Choroid plexus epithelial cell (primary cell): Measurements from ENCODE around the gene EGLN2.
"Not testable (repeated sequence)": the region's sequence is repeated elsewhere in the genome, so short reads cannot be mapped to it uniquely, and the experiment has no call there.

Experiments
- DNase-seq: peaks from one replicate; pipeline ENCODE4 v3.0.0-alpha.2; 2010; ENCODE audit warnings: low read depth
- H3K4me3 ChIP-seq: 2 replicates; pipeline ENCODE4 v1.5.1; 2011; ENCODE audit warnings: low read depth, mild to moderate bottlenecking, control low read depth, low read length, moderate library complexity
- CTCF ChIP-seq: conservative IDR thresholded peaks from 2 replicates; pipeline ENCODE4 v1.5.1; 2011; ENCODE audit warnings: low read depth, mild to moderate bottlenecking, control low read depth, inconsistent platforms, low read length, moderate library complexity

Gene EGLN2

GRCh38 chr19:40808497-40808896 lies 9.5 kb downstream of the EGLN2 start:
- no peak overlapping the region for H3K4me3 ChIP-seq
- DNase-seq, result no peak
- no peak for TF ChIP-seq CTCF

DNA sequence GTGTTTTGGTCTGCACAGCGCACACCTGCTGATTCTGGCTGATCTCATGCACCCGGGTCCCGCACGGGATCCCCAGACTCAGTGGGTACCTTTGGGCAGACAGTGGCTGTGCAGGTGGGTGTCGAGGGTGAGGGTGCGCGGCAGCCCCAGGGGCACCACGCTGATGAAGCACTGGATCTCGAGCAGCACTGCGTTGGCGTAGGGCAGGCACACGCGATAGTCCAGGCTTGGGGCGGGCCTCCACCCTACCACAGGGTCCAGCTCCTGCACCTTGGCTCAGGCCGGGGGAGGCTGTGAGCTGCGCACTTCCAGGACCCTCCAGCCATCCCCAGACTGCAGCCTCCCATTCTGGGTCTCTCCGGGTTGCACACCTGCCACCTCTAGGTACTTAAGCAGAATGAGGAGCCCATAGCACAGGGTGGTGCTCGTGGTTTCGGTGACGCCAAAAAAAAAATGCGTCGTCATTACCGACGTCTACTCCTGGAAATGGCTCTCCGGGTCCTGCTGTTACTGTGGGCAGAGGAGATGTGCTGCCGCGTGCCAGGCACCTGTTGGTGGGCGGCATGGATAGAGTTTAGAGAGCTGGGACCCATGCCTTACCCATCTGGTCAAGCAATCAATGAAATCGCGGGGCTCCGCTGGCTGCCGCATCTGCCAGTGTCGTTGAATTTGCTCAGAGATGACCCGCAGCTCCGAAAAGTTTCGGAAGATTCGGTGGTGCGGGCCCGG lies 10.5 kb downstream of the EGLN2 start:
- TF ChIP-seq CTCF, result no peak
- DNase-seq, result no peak
- no peak overlapping the region for H3K4me3 ChIP-seq

DNA sequence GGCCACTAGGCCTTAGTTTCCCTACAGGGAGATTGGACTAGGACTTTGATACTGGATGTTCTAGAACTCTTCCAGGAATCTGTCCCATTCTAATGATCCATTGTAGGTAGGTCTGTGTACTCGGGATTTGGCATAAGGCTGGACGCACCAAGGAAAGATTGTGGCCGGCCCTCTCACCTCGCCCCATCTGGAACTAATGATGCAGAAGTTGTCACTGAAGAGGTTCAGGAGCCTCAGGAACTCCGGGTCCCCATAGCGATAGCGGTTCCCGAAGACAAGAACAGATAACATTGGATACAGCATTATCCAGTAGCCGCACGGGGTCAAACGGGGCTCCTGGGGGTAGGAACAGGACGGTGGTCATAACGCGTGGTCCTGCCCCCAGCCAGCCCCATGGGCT lies 11.2 kb downstream of the EGLN2 start:
- TF ChIP-seq CTCF, result no peak
- DNase-seq, result no peak
- H3K4me3 ChIP-seq, result peak overlapping the region; percentile 23

DNA sequence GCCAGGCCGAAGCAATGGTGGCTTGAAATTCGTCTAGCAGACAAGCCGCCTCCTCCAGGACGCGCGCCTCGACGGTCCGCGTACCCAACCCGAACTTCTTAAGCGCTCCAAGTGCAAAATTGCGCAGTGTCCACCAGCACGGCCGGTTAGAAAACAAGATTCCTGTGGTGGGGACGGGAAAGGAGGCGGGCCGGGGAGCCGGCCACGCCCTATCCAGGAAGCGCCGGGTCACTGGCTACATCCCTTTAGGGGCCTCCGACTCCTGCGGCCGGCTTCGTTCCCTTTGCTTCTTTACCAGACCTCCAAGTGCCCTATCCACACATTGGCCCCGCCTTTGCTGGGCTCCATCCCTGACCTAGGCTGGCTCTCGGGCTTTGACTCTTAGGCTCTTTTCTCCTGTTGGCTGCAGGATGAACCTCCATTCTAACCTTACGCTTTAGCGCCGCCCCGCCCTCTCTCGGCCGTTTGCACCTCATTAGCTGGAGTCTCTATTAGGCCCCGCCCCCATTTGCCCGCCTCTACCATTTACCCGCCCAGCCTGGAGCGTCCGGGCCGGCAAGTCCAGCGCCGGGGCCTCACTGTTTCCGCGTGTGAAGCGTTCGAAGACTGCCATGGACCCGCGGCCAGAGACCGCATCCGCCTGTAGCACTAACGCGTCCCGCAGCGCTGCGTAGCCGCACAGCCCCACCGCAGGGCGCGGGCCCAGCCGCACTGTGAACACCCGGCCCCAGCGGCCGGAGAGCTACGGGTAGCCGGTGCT lies 11.8 kb downstream of the EGLN2 start:
- peak overlapping the region; percentile 57 for H3K4me3 ChIP-seq
- DNase-seq, result peak; percentile 86

- H3K4me3 ChIP-seq, result peak overlapping the region; percentile 30
- DNase-seq, result peak; percentile 29
- TF ChIP-seq CTCF, result peak; percentile 42
Measured at GRCh38 chr19:40811478-40812341, 12.7 kb downstream of the EGLN2 start.

DNA sequence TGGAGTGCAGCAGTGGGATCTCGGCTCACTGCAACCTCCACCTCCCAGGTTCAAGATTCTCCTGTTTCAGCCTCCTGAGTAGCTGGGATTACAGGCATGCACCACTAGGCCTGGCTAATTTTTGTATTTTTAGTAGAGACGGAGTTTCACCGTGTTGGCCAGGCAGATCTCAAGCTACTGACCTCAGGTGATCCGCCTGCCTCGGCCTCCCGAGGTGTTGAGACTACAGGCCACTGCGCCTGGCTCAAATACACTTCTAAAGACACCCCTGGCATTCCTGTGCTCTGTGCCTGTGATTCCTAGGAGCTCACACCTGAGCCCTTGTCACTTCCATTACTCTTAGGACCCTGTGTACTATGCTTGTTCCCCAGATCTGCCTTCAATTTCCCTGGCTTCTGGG lies 13.6 kb downstream of the EGLN2 start:
- H3K4me3 ChIP-seq, result not testable (repeated sequence)

DNA sequence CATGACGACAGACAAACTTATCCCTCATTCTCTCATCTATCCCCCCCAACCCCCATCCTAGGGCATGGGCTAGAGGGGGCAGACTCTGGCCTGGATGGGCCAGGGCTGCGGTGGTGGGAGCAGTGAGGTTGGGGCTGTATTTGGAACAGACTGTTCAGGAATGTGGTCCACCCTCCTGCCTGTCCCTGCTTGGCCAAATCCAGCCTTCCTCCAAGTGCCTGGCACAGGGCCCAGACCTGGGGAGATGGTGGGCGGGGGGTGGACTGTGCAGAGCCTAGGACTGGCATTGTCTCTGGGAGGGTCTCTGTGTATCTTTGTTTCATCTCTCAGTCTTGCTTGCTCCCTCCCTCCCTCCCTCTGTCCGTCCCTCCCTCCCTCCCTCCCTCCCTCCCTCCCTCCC lies 14.2 kb downstream of the EGLN2 start:
- H3K4me3 ChIP-seq, result no peak overlapping the region
- no peak for TF ChIP-seq CTCF
- peak; percentile 27 for DNase-seq

More for the DNA sequence above, 13.6 kb downstream of the EGLN2 start:
- DNase-seq, result not testable (repeated sequence)
